ENCODE data around the gene PLEKHG3.

Gene PLEKHG3

DNA sequence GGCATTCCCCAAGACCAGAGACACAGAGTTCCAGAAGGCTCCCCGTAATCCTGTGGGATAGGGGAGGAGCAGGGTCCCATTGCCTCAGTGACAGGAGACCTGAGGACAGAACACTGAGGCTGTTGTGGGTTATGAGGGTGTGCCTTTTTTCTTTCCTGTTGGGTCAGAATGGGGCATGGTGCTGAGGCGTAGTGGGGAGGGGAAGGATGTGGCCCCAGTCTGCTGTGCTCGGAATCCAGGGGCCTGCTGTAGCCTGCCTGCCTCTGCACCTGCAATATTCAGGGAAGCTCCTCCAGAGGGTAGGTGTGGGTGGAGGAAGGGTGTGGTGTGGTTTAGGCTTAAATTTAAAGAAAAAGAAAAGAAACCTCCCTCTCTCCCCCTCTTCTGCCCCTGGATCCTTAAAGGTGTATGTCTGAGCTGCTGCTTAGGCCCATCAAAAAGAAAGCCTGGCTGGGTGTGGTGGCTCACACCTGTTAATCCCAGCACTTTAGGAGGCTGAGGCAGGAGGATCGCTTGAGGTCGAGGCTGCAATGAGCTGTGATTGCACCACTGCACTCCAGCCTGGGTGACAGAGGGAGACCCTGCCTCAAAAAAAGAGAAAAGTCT lies 18.7 kb downstream of the PLEKHG3 start:
- Histone ChIP-seq H3K9ac (ENCODE audit: low read length) (no peak overlapping the region), H2BK5ac (ENCODE audit: low read depth, low read length, poor library complexity, severe bottlenecking) (no peak overlapping the region), H3K9me3 (ENCODE audit: control insufficient read depth, low read length) (no peaks in the 10 kb centered on the region), H3K4me3 (ENCODE audit: insufficient read depth in 1 of 2, low read depth in 1 of 2, low read length in 2 of 2) (no peak overlapping the region), H2BK12ac (ENCODE audit: low read length in 2 of 2) (peak overlapping the region in 1 of 2 experiments; percentile 30), H3K4ac (ENCODE audit: low read depth in 1 of 2, low read length in 2 of 2) (no peak overlapping the region), H4K91ac (ENCODE audit: low read length) (no peak overlapping the region), H3K4me1 (ENCODE audit: control insufficient read depth, insufficient read depth, low read depth, low read length) (peaks cover 73% of the 10 kb centered on the region), H3K4me2 (ENCODE audit: low read length, poor library complexity, severe bottlenecking) (no peak overlapping the region), H3K79me1 (replicated peaks; ENCODE audit: low read length, poor library complexity, severe bottlenecking) (peaks cover 1% of the 10 kb centered on the region), H4K8ac (ENCODE audit: low read length) (no peak overlapping the region), H3K18ac (ENCODE audit: low read depth in 1 of 2, low read length in 2 of 2) (peak overlapping the region in 1 of 2 experiments; percentile 64), H3K27me3 (ENCODE audit: control insufficient read depth in 1 of 2, insufficient read depth in 1 of 2, low read length in 2 of 2) (peaks cover 0 to 19% of the 10 kb centered on the region in 2 experiments), H3K36me3 (ENCODE audit: control insufficient read depth in 1 of 2, insufficient read depth in 2 of 2, low read depth in 1 of 2, low read length in 2 of 2) (peaks cover 0 to 23% of the 10 kb centered on the region in 2 experiments), H3K27ac (ENCODE audit: low read length, poor library complexity, severe bottlenecking) (no peak overlapping the region), H3K14ac (ENCODE audit: low read length in 2 of 2) (no peak overlapping the region), H2AK5ac (ENCODE audit: low read length, severe bottlenecking) (peak overlapping the region; percentile 57), H2BK15ac (ENCODE audit: low read depth, poor library complexity, severe bottlenecking) (no peak overlapping the region), H3K23ac (ENCODE audit: low read length in 2 of 2) (no peak overlapping the region), H2AFZ (ENCODE audit: low read depth, low read length) (no peak overlapping the region), H2BK120ac (ENCODE audit: low read depth, low read length) (no peak overlapping the region)
- DNase-seq: no peak
- WGBS: 98% methylated on average over 4 of the region's 5 CpGs

- Histone ChIP-seq H3K4ac (ENCODE audit: low read depth in 1 of 2, low read length in 2 of 2) (no peak overlapping the region), H2BK15ac (ENCODE audit: low read depth, poor library complexity, severe bottlenecking) (no peak overlapping the region), H3K9me3 (ENCODE audit: control insufficient read depth, low read length) (no peaks in the 10 kb centered on the region), H3K18ac (ENCODE audit: low read depth in 1 of 2, low read length in 2 of 2) (peak overlapping the region in 1 of 2 experiments; percentile 41), H3K36me3 (ENCODE audit: control insufficient read depth in 1 of 2, insufficient read depth in 2 of 2, low read depth in 1 of 2, low read length in 2 of 2) (peaks cover 0 to 33% of the 10 kb centered on the region in 2 experiments), H3K27ac (ENCODE audit: low read length, poor library complexity, severe bottlenecking) (peak overlapping the region; percentile 19), H3K23ac (ENCODE audit: low read length in 2 of 2) (no peak overlapping the region), H2AFZ (ENCODE audit: low read depth, low read length) (no peak overlapping the region), H3K4me1 (ENCODE audit: control insufficient read depth, insufficient read depth, low read depth, low read length) (peaks cover 68% of the 10 kb centered on the region), H2BK12ac (ENCODE audit: low read length in 2 of 2) (no peak overlapping the region), H3K4me3 (ENCODE audit: insufficient read depth in 1 of 2, low read depth in 1 of 2, low read length in 2 of 2) (no peak overlapping the region), H2BK5ac (ENCODE audit: low read depth, low read length, poor library complexity, severe bottlenecking) (no peak overlapping the region), H3K14ac (ENCODE audit: low read length in 2 of 2) (no peak overlapping the region), H3K79me1 (replicated peaks; ENCODE audit: low read length, poor library complexity, severe bottlenecking) (peaks cover 10% of the 10 kb centered on the region), H4K8ac (ENCODE audit: low read length) (no peak overlapping the region), H3K27me3 (ENCODE audit: control insufficient read depth in 1 of 2, insufficient read depth in 1 of 2, low read length in 2 of 2) (peaks cover 0 to 16% of the 10 kb centered on the region in 2 experiments), H2BK120ac (ENCODE audit: low read depth, low read length) (no peak overlapping the region), H4K91ac (ENCODE audit: low read length) (no peak overlapping the region), H2AK5ac (ENCODE audit: low read length, severe bottlenecking) (peak overlapping the region; percentile 8), H3K4me2 (ENCODE audit: low read length, poor library complexity, severe bottlenecking) (no peak overlapping the region), H3K9ac (ENCODE audit: low read length) (no peak overlapping the region)
- WGBS: 54% methylated on average over 15 of the region's 15 CpGs
- peak; percentile 64 for DNase-seq
Observed at GRCh38 chr14:64723691-64724577, 19.7 kb downstream of the PLEKHG3 start.

GRCh38 chr14:64724578-64724930 lies 20.3 kb downstream of the PLEKHG3 start:
- no peak overlapping the region for H4K91ac ChIP-seq (ENCODE audit: low read length)
- H3K4ac ChIP-seq (ENCODE audit: low read depth in 1 of 2, low read length in 2 of 2): no peak overlapping the region
- no peak overlapping the region for H2BK120ac ChIP-seq (ENCODE audit: low read depth, low read length)
- peaks cover 16% of the 10 kb centered on the region for H3K79me1 ChIP-seq (replicated peaks; ENCODE audit: low read length, poor library complexity, severe bottlenecking)
- H3K4me2 ChIP-seq (ENCODE audit: low read length, poor library complexity, severe bottlenecking): no peak overlapping the region
- no peak overlapping the region for H4K8ac ChIP-seq (ENCODE audit: low read length)
- H2BK15ac ChIP-seq (ENCODE audit: low read depth, poor library complexity, severe bottlenecking): no peak overlapping the region
- no peak overlapping the region for H3K9ac ChIP-seq (ENCODE audit: low read length)
- no peak overlapping the region for H3K14ac ChIP-seq (ENCODE audit: low read length in 2 of 2)
- H2BK5ac ChIP-seq (ENCODE audit: low read depth, low read length, poor library complexity, severe bottlenecking): no peak overlapping the region
- peaks cover 70% of the 10 kb centered on the region for H3K4me1 ChIP-seq (ENCODE audit: control insufficient read depth, insufficient read depth, low read depth, low read length)
- H3K18ac ChIP-seq (ENCODE audit: low read depth in 1 of 2, low read length in 2 of 2): no peak overlapping the region
- H3K23ac ChIP-seq (ENCODE audit: low read length in 2 of 2): no peak overlapping the region
- no peak for DNase-seq
- H2AFZ ChIP-seq (ENCODE audit: low read depth, low read length): no peak overlapping the region
- H2BK12ac ChIP-seq (ENCODE audit: low read length in 2 of 2): peak overlapping the region in 1 of 2 experiments; percentile 65
- peak overlapping the region; percentile 1 for H2AK5ac ChIP-seq (ENCODE audit: low read length, severe bottlenecking)
- H3K27ac ChIP-seq (ENCODE audit: low read length, poor library complexity, severe bottlenecking): no peak overlapping the region
- peaks cover 0 to 13% of the 10 kb centered on the region in 2 experiments for H3K27me3 ChIP-seq (ENCODE audit: control insufficient read depth in 1 of 2, insufficient read depth in 1 of 2, low read length in 2 of 2)
- no peaks in the 10 kb centered on the region for H3K9me3 ChIP-seq (ENCODE audit: control insufficient read depth, low read length)
- H3K4me3 ChIP-seq (ENCODE audit: insufficient read depth in 1 of 2, low read depth in 1 of 2, low read length in 2 of 2): no peak overlapping the region
- 91% methylated on average over 1 of the region's 1 CpG for WGBS
- H3K36me3 ChIP-seq (ENCODE audit: control insufficient read depth in 1 of 2, insufficient read depth in 2 of 2, low read depth in 1 of 2, low read length in 2 of 2): peaks cover 0 to 36% of the 10 kb centered on the region in 2 experiments

GRCh38 chr14:64725261-64725815 lies 21.1 kb downstream of the PLEKHG3 start:
- Histone ChIP-seq H3K79me1 (replicated peaks; ENCODE audit: low read length, poor library complexity, severe bottlenecking) (peaks cover 22% of the 10 kb centered on the region), H3K27me3 (ENCODE audit: control insufficient read depth in 1 of 2, insufficient read depth in 1 of 2, low read length in 2 of 2) (peaks cover 0 to 16% of the 10 kb centered on the region in 2 experiments), H4K91ac (ENCODE audit: low read length) (no peak overlapping the region), H2BK120ac (ENCODE audit: low read depth, low read length) (no peak overlapping the region), H3K36me3 (ENCODE audit: control insufficient read depth in 1 of 2, insufficient read depth in 2 of 2, low read depth in 1 of 2, low read length in 2 of 2) (peaks cover 0 to 43% of the 10 kb centered on the region in 2 experiments), H3K4ac (ENCODE audit: low read depth in 1 of 2, low read length in 2 of 2) (peak overlapping the region in 1 of 2 experiments; percentile 37), H4K8ac (ENCODE audit: low read length) (no peak overlapping the region), H2AK5ac (ENCODE audit: low read length, severe bottlenecking) (peak overlapping the region; percentile 49), H3K9ac (ENCODE audit: low read length) (no peak overlapping the region), H3K4me2 (ENCODE audit: low read length, poor library complexity, severe bottlenecking) (no peak overlapping the region), H3K23ac (ENCODE audit: low read length in 2 of 2) (no peak overlapping the region), H3K9me3 (ENCODE audit: control insufficient read depth, low read length) (no peaks in the 10 kb centered on the region), H3K14ac (ENCODE audit: low read length in 2 of 2) (no peak overlapping the region), H3K4me1 (ENCODE audit: control insufficient read depth, insufficient read depth, low read depth, low read length) (peaks cover 66% of the 10 kb centered on the region), H3K4me3 (ENCODE audit: insufficient read depth in 1 of 2, low read depth in 1 of 2, low read length in 2 of 2) (no peak overlapping the region), H3K27ac (ENCODE audit: low read length, poor library complexity, severe bottlenecking) (peak overlapping the region; percentile 72), H3K18ac (ENCODE audit: low read depth in 1 of 2, low read length in 2 of 2) (no peak overlapping the region), H2BK5ac (ENCODE audit: low read depth, low read length, poor library complexity, severe bottlenecking) (no peak overlapping the region), H2BK12ac (ENCODE audit: low read length in 2 of 2) (no peak overlapping the region), H2AFZ (ENCODE audit: low read depth, low read length) (no peak overlapping the region), H2BK15ac (ENCODE audit: low read depth, poor library complexity, severe bottlenecking) (peak overlapping the region; percentile 17)
- 28% methylated on average over 3 of the region's 3 CpGs for WGBS
- peak; percentile 28 for DNase-seq
